HG02852 (cell line): Measurements from ENCODE around the gene CLOCK.

ENCODE experiments used
- ATAC-seq: cut with Tn5 transposase; IDR thresholded peaks from one replicate; pipeline ENCODE4 v1.9.1; 2021; ENCODE audit warnings: mild to moderate bottlenecking, moderate library complexity; ENCODE audit not compliant: unreplicated experiment

Gene CLOCK

GRCh38 chr4:55431710-55432336, 114.9 kb downstream of the CLOCK start:
- no peak for ATAC-seq

- ATAC-seq, result no peak
These were observed 121.9 kb downstream of the CLOCK start for GRCh38 chr4:55424791-55425190.

- ATAC-seq, result no peak
These were observed 130.5 kb downstream of the CLOCK start for GRCh38 chr4:55416176-55416575.

- no peak for ATAC-seq
These were observed 135.1 kb downstream of the CLOCK start for GRCh38 chr4:55411621-55412020.

GRCh38 chr4:55410431-55410830, 136.3 kb downstream of the CLOCK start:
- no peak for ATAC-seq

GRCh38 chr4:55409468-55410171, 137.1 kb downstream of the CLOCK start:
- peak; percentile 75 for ATAC-seq

- no peak for ATAC-seq
These were observed 138.9 kb downstream of the CLOCK start for GRCh38 chr4:55407764-55408163.

- ATAC-seq, result no peak
These were observed 139.6 kb downstream of the CLOCK start for GRCh38 chr4:55407119-55407518.

- ATAC-seq, result no peak
These were observed 140.2 kb downstream of the CLOCK start for GRCh38 chr4:55406545-55406944.

GRCh38 chr4:55405073-55405472, 141.6 kb downstream of the CLOCK start:
- ATAC-seq, result no peak

- no peak for ATAC-seq
These were observed 147.1 kb downstream of the CLOCK start for GRCh38 chr4:55399581-55399980.

- ATAC-seq, result no peak
These were observed 147.7 kb downstream of the CLOCK start for GRCh38 chr4:55398966-55399365.

GRCh38 chr4:55398461-55398860, 148.2 kb downstream of the CLOCK start:
- no peak for ATAC-seq

- no peak for ATAC-seq
These were observed 149.0 kb downstream of the CLOCK start for GRCh38 chr4:55397520-55398321.

GRCh38 chr4:55397126-55397436, 149.6 kb downstream of the CLOCK start:
- no peak for ATAC-seq

- peak; percentile 26 for ATAC-seq
These were observed 150.2 kb downstream of the CLOCK start for GRCh38 chr4:55396308-55397125.

GRCh38 chr4:55395529-55396307, 151.0 kb downstream of the CLOCK start, which contains the start of gene TMEM165:
TSS of gene TMEM165 (plus strand) at chr4:55395957. CDS start at chr4:55396190, 233 bp downstream.
- ATAC-seq, result peak; percentile 94

GRCh38 chr4:55395218-55395528, 151.5 kb downstream of the CLOCK start:
- no peak for ATAC-seq

GRCh38 chr4:55393461-55394320, 153.0 kb downstream of the CLOCK start:
- ATAC-seq, result no peak

- ATAC-seq, result no peak
These were observed 159.9 kb downstream of the CLOCK start for GRCh38 chr4:55386840-55387239.
